ENCODE measurements around the gene MTOR.

Gene MTOR

DNA sequence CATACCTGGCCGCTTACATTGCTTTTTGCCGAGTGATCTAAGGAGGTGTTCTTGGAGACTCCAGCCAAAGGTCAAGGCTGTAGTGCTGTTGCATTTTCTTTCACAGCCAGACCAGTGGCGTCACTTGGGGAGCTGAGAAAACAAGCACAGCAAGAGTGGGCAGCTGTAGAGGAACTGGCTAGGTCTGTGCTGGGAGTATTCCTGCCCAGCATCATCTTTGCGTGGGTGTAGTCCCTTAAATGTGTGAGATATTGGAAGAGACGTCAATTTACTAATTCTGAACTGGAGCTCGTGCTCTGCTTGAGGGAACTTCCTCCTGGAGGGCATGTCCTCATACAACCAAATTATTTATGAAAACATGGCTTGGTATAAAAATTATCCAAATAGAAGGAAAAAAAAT lies 20.8 kb upstream of the MTOR start:
- H3K9ac ChIP-seq, result no peak overlapping the region
- peaks cover 0 to 78% (median 39%) of the 10 kb centered on the region in 11 experiments; a peak in 13 of 22 replicates for H4K20me1 ChIP-seq
- H3K9me3 ChIP-seq (replicated peaks in 1 of 11), result no peaks in the 10 kb centered on the region
- H3K27me3 ChIP-seq, result no peaks in the 10 kb centered on the region
- peak overlapping the region in 1 of 11 experiments; percentile 18; a peak in 1 of 22 replicates for H3K4me2 ChIP-seq
- H3K27ac ChIP-seq, result no peak overlapping the region
- no peak overlapping the region for H3K4me3 ChIP-seq
- H3K36me3 ChIP-seq, result peaks cover 42 to 84% (median 62%) of the 10 kb centered on the region in 11 experiments
- no peak for TF ChIP-seq Cebpa-rat (IDR thresholded peaks at IDR 0.05)
- peaks cover 40 to 78% (median 63%) of the 10 kb centered on the region in 10 experiments for H3K4me1 ChIP-seq

DNA sequence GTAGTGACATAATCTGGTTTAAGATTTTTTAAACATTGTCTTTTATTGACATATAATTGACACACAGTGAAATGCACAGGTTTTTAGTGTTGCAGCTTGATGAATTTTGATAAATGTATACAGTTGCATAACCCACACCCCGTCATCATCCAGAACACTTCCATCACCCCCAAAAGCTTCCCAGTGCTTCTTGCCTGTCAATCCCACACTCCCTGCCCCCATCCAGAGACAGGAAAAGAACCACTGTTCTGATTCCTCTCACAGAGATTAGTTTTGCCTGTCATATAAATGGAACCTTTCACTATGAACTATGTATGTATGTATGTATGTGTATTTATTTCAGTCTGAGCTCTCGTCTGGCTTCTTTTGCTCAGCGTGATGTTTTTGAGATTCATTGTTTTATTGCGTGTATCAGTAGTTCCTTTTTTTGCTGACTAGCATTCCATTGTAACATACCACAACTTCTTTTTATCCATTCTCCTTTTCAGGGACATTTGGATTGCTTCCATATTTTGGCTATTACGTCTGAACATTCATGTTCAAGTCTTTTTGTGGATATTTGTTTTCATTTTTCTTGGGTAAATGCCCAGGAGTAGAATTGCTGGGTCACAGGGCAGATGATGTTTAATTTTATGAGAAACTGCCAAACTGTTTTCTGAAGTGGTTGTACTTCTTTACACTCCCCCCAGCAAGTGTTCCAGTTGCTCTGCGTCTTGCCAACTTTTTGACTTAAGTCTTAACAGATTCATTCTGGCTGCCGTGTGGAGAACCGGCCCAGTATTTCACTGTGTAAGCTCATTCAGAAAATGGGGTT lies 19.4 kb upstream of the MTOR start:
- Histone ChIP-seq H3K36me3 (peaks cover 33 to 84% (median 63%) of the 10 kb centered on the region in 11 experiments), H4K20me1 (peaks cover 0 to 79% (median 30%) of the 10 kb centered on the region in 11 experiments; a peak in 12 of 22 replicates), H3K9ac (0 out of 22 replicates have a peak overlapping the region, but pooled peaks of 1 of the 11 experiments have one; percentile 36), H3K27ac (peak overlapping the region in 5 of 11 experiments; percentile 32 to 57 (median 48); a peak in 5 of 22 replicates), H3K9me3 (replicated peaks in 1 of 11) (no peaks in the 10 kb centered on the region), H3K27me3 (no peaks in the 10 kb centered on the region), H3K4me3 (no peak overlapping the region), H3K4me1 (peaks cover 40 to 66% (median 51%) of the 10 kb centered on the region in 10 experiments), H3K4me2 (peak overlapping the region; percentile 53 to 77 (median 69); a peak in 18 of 22 replicates)
- TF ChIP-seq Cebpa-rat (IDR thresholded peaks at IDR 0.05), result no peak

DNA sequence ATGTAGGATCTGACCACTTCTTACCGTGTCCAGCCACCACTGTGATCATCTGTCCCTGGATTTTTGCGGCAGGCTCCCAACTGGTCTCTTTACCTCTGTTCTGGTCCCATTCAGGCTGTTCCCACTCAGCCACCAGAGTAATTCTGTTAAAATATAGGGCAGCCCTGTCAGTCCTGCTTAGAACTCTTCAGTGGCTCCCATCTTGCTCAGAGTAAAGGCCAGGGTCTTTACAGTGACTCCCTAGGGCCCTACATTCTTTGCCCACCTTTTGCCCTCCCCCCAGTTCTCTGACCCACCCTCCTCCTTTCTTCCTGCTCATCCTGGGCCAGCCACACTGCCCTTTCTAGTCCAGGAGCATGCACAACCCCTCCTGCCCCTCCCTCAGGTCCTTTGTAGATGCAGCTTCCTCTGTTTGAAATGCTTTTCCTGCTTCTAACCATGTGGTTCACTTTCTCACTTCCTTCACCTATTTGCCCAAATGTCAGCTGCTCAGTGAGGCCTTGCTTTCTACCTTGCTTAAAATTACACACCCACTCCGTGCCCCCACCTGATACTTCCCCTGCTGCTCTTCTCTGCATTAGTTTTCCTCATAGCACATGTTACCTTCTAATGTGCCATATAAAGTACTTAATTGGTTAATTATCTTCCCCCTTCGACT lies 18.5 kb upstream of the MTOR start:
- Histone ChIP-seq H3K27ac (peak overlapping the region in 8 of 11 experiments; percentile 18 to 57 (median 46); a peak in 15 of 22 replicates), H3K9ac (peak overlapping the region in 5 of 11 experiments; percentile 13 to 47 (median 36); a peak in 5 of 22 replicates), H3K4me1 (peaks cover 43 to 69% (median 53%) of the 10 kb centered on the region in 10 experiments), H3K4me2 (peak overlapping the region; percentile 53 to 77 (median 69)), H3K9me3 (replicated peaks in 1 of 11) (no peaks in the 10 kb centered on the region), H3K4me3 (no peak overlapping the region), H4K20me1 (peaks cover 0 to 79% (median 26%) of the 10 kb centered on the region in 11 experiments; a peak in 12 of 22 replicates), H3K36me3 (peaks cover 26 to 84% (median 58%) of the 10 kb centered on the region in 11 experiments), H3K27me3 (no peaks in the 10 kb centered on the region)
- TF ChIP-seq Cebpa-rat (IDR thresholded peaks at IDR 0.05), result no peak

DNA sequence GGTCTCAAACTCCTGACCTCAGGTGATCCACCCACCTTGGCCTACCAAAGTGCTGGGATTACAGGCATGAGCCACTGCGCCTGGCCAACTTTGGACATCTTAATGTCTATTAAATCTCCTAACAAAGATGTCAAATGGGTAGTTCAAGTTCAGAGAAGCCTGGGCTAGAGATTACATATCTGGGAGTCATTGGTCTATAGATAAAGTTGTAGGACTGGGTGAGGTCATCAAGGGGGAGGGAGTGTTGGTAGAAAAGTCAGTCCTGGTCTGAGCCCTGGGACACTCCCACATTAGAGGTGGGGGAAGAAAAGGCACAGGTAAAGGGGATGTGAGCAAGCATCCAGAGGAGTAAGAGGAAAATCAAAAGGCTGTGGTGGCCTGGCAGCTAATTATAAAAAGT lies 17.3 kb upstream of the MTOR start:
- no peak overlapping the region for H3K4me3 ChIP-seq
- peaks cover 53 to 71% (median 63%) of the 10 kb centered on the region in 10 experiments for H3K4me1 ChIP-seq
- peak overlapping the region in 1 of 11 experiments; percentile 32; a peak in 1 of 22 replicates for H3K27ac ChIP-seq
- H4K20me1 ChIP-seq, result peaks cover 0 to 77% (median 17%) of the 10 kb centered on the region in 11 experiments; a peak in 10 of 22 replicates
- no peak for TF ChIP-seq Cebpa-rat (IDR thresholded peaks at IDR 0.05)
- H3K9me3 ChIP-seq (replicated peaks in 1 of 11), result no peaks in the 10 kb centered on the region
- peaks cover 20 to 82% (median 55%) of the 10 kb centered on the region in 11 experiments for H3K36me3 ChIP-seq
- H3K4me2 ChIP-seq, result peak overlapping the region in 10 of 11 experiments; percentile 53 to 77 (median 70); a peak in 15 of 22 replicates
- H3K27me3 ChIP-seq, result no peaks in the 10 kb centered on the region
- H3K9ac ChIP-seq, result no peak overlapping the region

DNA sequence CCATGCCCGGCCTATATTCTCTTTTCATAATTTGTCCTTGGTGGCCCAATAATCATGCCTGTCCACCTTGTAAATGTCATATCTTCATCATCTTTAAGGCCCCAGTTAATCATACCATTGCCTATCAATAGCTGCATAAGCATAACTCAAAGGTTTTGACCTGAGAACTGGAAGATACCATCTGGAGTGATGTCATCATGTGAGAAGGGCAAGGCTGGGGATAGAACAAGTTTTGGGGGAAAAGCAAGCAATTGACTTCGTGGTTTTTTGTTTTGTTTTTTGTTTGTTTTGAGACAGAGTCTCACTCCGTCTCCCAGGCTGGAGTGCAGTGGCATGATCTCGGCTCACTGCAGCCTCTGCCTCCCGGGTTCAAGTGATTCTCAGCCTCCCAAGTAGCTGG lies 16.8 kb upstream of the MTOR start:
- Histone ChIP-seq H3K27ac (no peak overlapping the region), H3K36me3 (peaks cover 20 to 82% (median 54%) of the 10 kb centered on the region in 11 experiments), H3K4me2 (peak overlapping the region in 4 of 11 experiments; percentile 66 to 75 (median 69); a peak in 2 of 22 replicates), H3K9ac (no peak overlapping the region), H3K4me3 (no peak overlapping the region), H3K27me3 (no peaks in the 10 kb centered on the region), H3K4me1 (peaks cover 53 to 71% (median 63%) of the 10 kb centered on the region in 10 experiments), H3K9me3 (replicated peaks in 1 of 11) (no peaks in the 10 kb centered on the region), H4K20me1 (peaks cover 0 to 72% (median 12%) of the 10 kb centered on the region in 11 experiments; a peak in 10 of 22 replicates)
- TF ChIP-seq Cebpa-rat (IDR thresholded peaks at IDR 0.05), result no peak

DNA sequence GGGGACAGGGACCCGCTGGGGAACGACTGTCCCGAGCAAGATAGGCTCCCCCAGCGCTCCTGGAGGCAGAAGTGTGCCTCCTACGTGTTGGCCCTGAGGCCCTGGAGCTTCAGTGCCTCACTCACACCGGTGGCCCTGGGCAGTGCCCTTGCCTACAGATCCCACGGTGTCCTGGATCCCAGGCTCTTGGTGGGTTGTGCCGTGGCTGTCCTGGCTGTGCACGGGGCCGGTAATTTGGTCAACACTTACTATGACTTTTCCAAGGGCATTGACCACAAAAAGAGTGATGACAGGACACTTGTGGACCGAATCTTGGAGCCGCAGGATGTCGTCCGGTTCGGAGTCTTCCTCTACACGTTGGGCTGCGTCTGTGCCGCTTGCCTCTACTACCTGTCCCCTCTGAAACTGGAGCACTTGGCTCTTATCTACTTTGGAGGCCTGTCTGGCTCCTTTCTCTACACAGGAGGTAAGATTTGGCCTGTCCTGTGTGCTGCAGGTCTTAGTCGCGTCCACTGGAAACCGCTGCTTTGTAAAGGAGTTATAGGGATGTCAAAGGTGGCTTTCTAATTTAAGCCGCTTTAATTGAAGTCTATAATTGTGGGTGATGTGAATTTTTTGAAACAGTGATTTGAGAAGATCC lies 11.4 kb upstream of the MTOR start:
- H3K4me2 ChIP-seq, result peak overlapping the region; percentile 76 to 96 (median 92)
- peaks cover 4 to 37% (median 26%) of the 10 kb centered on the region in 11 experiments for H3K36me3 ChIP-seq
- H3K9me3 ChIP-seq (replicated peaks in 1 of 11), result no peaks in the 10 kb centered on the region
- H3K27me3 ChIP-seq, result no peaks in the 10 kb centered on the region
- H4K20me1 ChIP-seq, result peaks cover 0 to 36% (median 0%) of the 10 kb centered on the region in 11 experiments; a peak in 5 of 22 replicates
- H3K4me3 ChIP-seq, result peak overlapping the region; percentile 69 to 82 (median 75)
- peak overlapping the region; percentile 95 to 100 (median 98) for H3K9ac ChIP-seq
- no peak for TF ChIP-seq Cebpa-rat (IDR thresholded peaks at IDR 0.05)
- H3K4me1 ChIP-seq, result peaks cover 28 to 35% (median 29%) of the 10 kb centered on the region in 10 experiments
- peak overlapping the region; percentile 94 to 100 (median 99) for H3K27ac ChIP-seq

GRCh38 chr1:11272832-11273594 lies 10.7 kb upstream of the MTOR start, which contains the start of gene UBIAD1:
Gene UBIAD1 (plus strand): TSS chr1:11273198. CDS start chr1:11273532, 334 bp downstream.
- Histone ChIP-seq H3K4me3 (peak within 1 kb of the TSS; percentile 69 to 82 (median 75)), H4K20me1 (peaks cover 0 to 31% (median 0%) of the 10 kb centered on the region in 11 experiments; a peak in 5 of 22 replicates), H3K36me3 (peaks cover 0 to 30% (median 20%) of the 10 kb centered on the region in 11 experiments; a peak in 19 of 22 replicates), H3K9ac (peak within 1 kb of the TSS; percentile 95 to 100 (median 98)), H3K4me1 (peaks cover 28 to 35% (median 29%) of the 10 kb centered on the region in 10 experiments), H3K9me3 (replicated peaks in 1 of 11) (no peaks in the 10 kb centered on the region), H3K27ac (peak within 1 kb of the TSS; percentile 94 to 100 (median 99)), H3K4me2 (peak within 1 kb of the TSS; percentile 76 to 96 (median 92)), H3K27me3 (no peaks in the 10 kb centered on the region)
- TF ChIP-seq Cebpa-rat (IDR thresholded peaks at IDR 0.05), result no peak

Measured in BLaER1 treated with 17β-estradiol and CSF1 and Interleukin-3, amounts not matched to agents 10 nM and 100 nM (cell line).